H1 (cell line): ENCODE results near the gene ZBTB46. TPM values are rescaled to one million over a fixed set of nuclear protein-coding genes. Genes with fewer than 3 reads are reported as not detected.

Experiments
- CTCF ChIA-PET: fragments of 300-600 bp; sonication (Branson Sonifier 250); formaldehyde crosslinking; loops from one replicate; lab custom pipeline; 2021; ENCODE audit not compliant: partially characterized antibody; lab: Charles Lee
- POLR2A ChIA-PET: fragments of 300-600 bp; sonication (Branson Sonifier 250); formaldehyde crosslinking; loops from one replicate; lab custom pipeline; 2021; ENCODE audit warnings: inconsistent platforms; ENCODE audit not compliant: partially characterized antibody; lab: Charles Lee
- DNase-seq, 2 experiments: peaks; one replicate each; pipeline versions ENCODE4 v3.0.0 to v3.0.0-alpha.2; 2010 to 2022; ENCODE audit warnings: low spot score in 2 of 2, low read depth in 1 of 2, mixed read lengths in 1 of 2
- FAIRE-seq: peaks from 2 replicates; lab custom pipeline; 2011; peaks lifted over from hg19 to GRCh38; lab: Jason Lieb, UNC
- H2AFZ ChIP-seq: 2 replicates; pipeline ENCODE4 v1.8.1; 2012; ENCODE audit warnings: low read length, inconsistent platforms
- H2AK5ac ChIP-seq: 2 replicates; pipeline ENCODE4 v1.6.1; 2013; ENCODE audit warnings: low read depth, low read length
- H2BK120ac ChIP-seq: replicated peaks from 2 replicates; pipeline ENCODE3; 2013; ENCODE audit warnings: low read depth, low read length, inconsistent platforms
- H2BK12ac ChIP-seq: 2 replicates; pipeline ENCODE4 v1.6.1; 2013; ENCODE audit warnings: low read depth, low read length
- H2BK15ac ChIP-seq: 2 replicates; pipeline ENCODE4 v1.6.1; 2013; ENCODE audit warnings: low read length
- H2BK20ac ChIP-seq: 2 replicates; pipeline ENCODE4 v1.6.1; 2013; ENCODE audit warnings: low read length
- H2BK5ac ChIP-seq: 2 replicates; pipeline ENCODE4 v1.6.1; 2013; ENCODE audit warnings: low read depth, low read length
- H3K14ac ChIP-seq: 2 replicates; pipeline ENCODE4 v1.6.1; 2013; ENCODE audit warnings: inconsistent platforms; ENCODE audit not compliant: insufficient read length
- H3K18ac ChIP-seq: 2 replicates; pipeline ENCODE4 v1.6.1; 2013; ENCODE audit warnings: low read length; ENCODE audit errors: extremely low read depth
- H3K23ac ChIP-seq: 2 replicates; pipeline ENCODE4 v1.6.1; 2013; ENCODE audit warnings: inconsistent platforms; ENCODE audit not compliant: insufficient read length
- H3K23me2 ChIP-seq: 2 replicates; pipeline ENCODE4 v1.6.1; 2013; ENCODE audit warnings: low read depth, low read length
- H3K27ac ChIP-seq: 2 replicates; pipeline ENCODE4 v1.6.1; 2011; ENCODE audit warnings: low read depth, low read length, inconsistent platforms
- H3K27me3 ChIP-seq, 4 experiments: replicated peaks in 1 of 4; 1 replicate in 1 of 4; 2 replicates in 3 of 4; pipeline versions ENCODE4 v1.6.1 to v1.8.1; 2011 to 2013; ENCODE audit warnings: low read length in 3 of 4, mild to moderate bottlenecking in 3 of 4, inconsistent platforms in 2 of 4, mixed read lengths in 2 of 4, moderate library complexity in 1 of 4; ENCODE audit not compliant: control insufficient read depth in 3 of 4, insufficient read depth in 3 of 4; ENCODE audit errors: extremely low read depth in 1 of 4
- H3K36me3 ChIP-seq, 4 experiments: 2 replicates each; pipeline versions ENCODE4 v1.6.1 to v1.8.1; 2011 to 2013; ENCODE audit warnings: mild to moderate bottlenecking in 4 of 4, low read length in 3 of 4, moderate library complexity in 2 of 4, control low read depth in 1 of 4, inconsistent platforms in 1 of 4; ENCODE audit not compliant: insufficient read depth in 4 of 4, control insufficient read depth in 2 of 4
- H3K4ac ChIP-seq: replicated peaks from 2 replicates; pipeline ENCODE3; 2013; ENCODE audit warnings: low read length, low read depth, mixed read lengths, inconsistent platforms; ENCODE audit not compliant: insufficient read length
- H3K4me1 ChIP-seq, 4 experiments: replicated peaks in 1 of 4; 1 replicate in 1 of 4; 2 replicates in 3 of 4; pipeline versions ENCODE4 v1.6.1 to v1.8.1; 2011 to 2013; ENCODE audit warnings: low read length in 3 of 4, inconsistent platforms in 2 of 4, mixed read lengths in 1 of 4; ENCODE audit not compliant: insufficient read depth in 4 of 4, control insufficient read depth in 3 of 4
- H3K4me2 ChIP-seq, 2 experiments: 2 replicates each; pipeline versions ENCODE4 v1.6.1 to v1.8.1; 2011 to 2013; ENCODE audit warnings: low read depth in 2 of 2, low read length in 2 of 2, control low read depth in 1 of 2, inconsistent platforms in 1 of 2, mild to moderate bottlenecking in 1 of 2; ENCODE audit not compliant: insufficient read depth in 1 of 2
- H3K4me3 ChIP-seq, 4 experiments: fragments of 200-600, 300-600 bp in 1 of 4; sonication (generic), shearing (Covaris generic), sonication (Bioruptor Twin) in 1 of 4; 2 replicates each; pipeline versions ENCODE4 v1.5.1 to v1.8.1; 2011 to 2016; ENCODE audit warnings: low read length in 4 of 4, low read depth in 3 of 4, control low read depth in 2 of 4, inconsistent platforms in 2 of 4, mild to moderate bottlenecking in 2 of 4, mixed read lengths in 1 of 4, moderate library complexity in 1 of 4; ENCODE audit not compliant: insufficient read depth in 2 of 4; ENCODE audit errors: extremely low read depth in 1 of 4
- H3K56ac ChIP-seq: replicated peaks from 2 replicates; pipeline ENCODE3; 2013; ENCODE audit warnings: low read depth, mild to moderate bottlenecking, mixed read lengths, low read length, inconsistent platforms; ENCODE audit not compliant: insufficient read length
- H3K79me1 ChIP-seq: 2 replicates; pipeline ENCODE4 v1.6.1; 2013; ENCODE audit warnings: low read depth, low read length, control low read depth
- H3K79me2 ChIP-seq, 2 experiments: 2 replicates each; pipeline versions ENCODE4 v1.6.1 to v1.8.1; 2012 to 2013; ENCODE audit warnings: low read length in 2 of 2, mild to moderate bottlenecking in 2 of 2, inconsistent platforms in 1 of 2; ENCODE audit not compliant: insufficient read depth in 2 of 2, control insufficient read depth in 1 of 2
- H3K9ac ChIP-seq, 4 experiments: replicated peaks in 1 of 4; 1 replicate in 1 of 4; 2 replicates in 3 of 4; pipeline versions ENCODE4 v1.6.1 to v1.8.1; 2011 to 2013; ENCODE audit warnings: low read depth in 3 of 4, low read length in 3 of 4, control low read depth in 2 of 4, mild to moderate bottlenecking in 2 of 4, moderate library complexity in 2 of 4, inconsistent platforms in 1 of 4; ENCODE audit errors: extremely low read depth in 1 of 4
- H3K9me3 ChIP-seq, 2 experiments: 2 replicates each; pipeline versions ENCODE4 v1.6.1 to v1.8.1; 2012 to 2013; ENCODE audit warnings: mild to moderate bottlenecking in 2 of 2, moderate library complexity in 2 of 2, control low read depth in 1 of 2, inconsistent platforms in 1 of 2, low read depth in 1 of 2, low read length in 1 of 2, mixed read lengths in 1 of 2; ENCODE audit not compliant: insufficient read depth in 2 of 2
- H4K20me1 ChIP-seq, 2 experiments: replicated peaks in 1 of 2; 2 replicates each; pipeline versions ENCODE3 to v1.8.1; 2011 to 2013; ENCODE audit warnings: inconsistent platforms in 2 of 2, low read length in 2 of 2, mild to moderate bottlenecking in 1 of 2; ENCODE audit not compliant: insufficient read depth in 2 of 2, control insufficient read depth in 1 of 2
- H4K5ac ChIP-seq: 2 replicates; pipeline ENCODE4 v1.6.1; 2013; ENCODE audit warnings: low read length, low read depth, mixed read lengths, inconsistent platforms; ENCODE audit not compliant: insufficient read length
- H4K8ac ChIP-seq: 2 replicates; pipeline ENCODE4 v1.8.0; 2013; ENCODE audit warnings: mild to moderate bottlenecking, moderate library complexity, low read length, inconsistent platforms; ENCODE audit not compliant: insufficient read depth; ENCODE audit errors: extremely low read depth
- H4K91ac ChIP-seq: replicated peaks from 2 replicates; pipeline ENCODE3; 2013; ENCODE audit warnings: low read length, mixed read lengths, inconsistent platforms; ENCODE audit not compliant: insufficient read length
- SP4 ChIP-seq: IDR thresholded peaks from 2 replicates; pipeline ENCODE4 v1.6.1; 2012; ENCODE audit warnings: low read length, inconsistent platforms
- WGBS, 2 experiments: shearing (Covaris generic) in 1 of 2; methylation state at CpG; one replicate each; pipeline versions ENCODE4 v1.1.6 to v1.1.7; 2013 to 2015; ENCODE audit warnings: low lambda C conversion rate in 2 of 2, mixed read lengths in 2 of 2, inconsistent platforms in 1 of 2, low coverage in 1 of 2, missing lambda C conversion rate in 1 of 2; ENCODE audit not compliant: insufficient replicate concordance in 2 of 2, insufficient coverage in 1 of 2, insufficient read length in 1 of 2; ENCODE audit errors: extremely low coverage in 1 of 2, missing lambda C conversion rate in 1 of 2; 5-methylcytosine and 5-hydroxymethylcytosine counted together
- polyA plus RNA-seq, 7 experiments: library from polyadenylated mRNA; depleted of rRNA in 3 of 7; stranded (reverse) in 5 of 7; unstranded in 2 of 7; fragments of >200 nt in 5 of 7; fragments of 200-250 nt in 2 of 7; gene quantifications; 1 replicate in 5 of 7; 2 replicates in 1 of 7; 4 replicates in 1 of 7; pipeline versions ENCODE4 v1.2.1 to v1.2.3, GENCODE V29; 2011 to 2013; ENCODE audit warnings: missing spikeins in 2 of 7, mixed read lengths in 2 of 7
- total RNA-seq: library from RNA; stranded (reverse); fragmentation: NEBNext Ultra II Directional; extraction: Animal tissue kit (Norgen Biotek cat#: 25700); gene quantifications from 2 replicates; pipeline ENCODE4 v1.2.1, GENCODE V29; 2021

The ZBTB46 gene
- total and polyA plus RNA-seq, 2 of the 8 experiments (the other 6 are each of a cell fraction or from before 2014, with no cell fraction given), result 6.4 to 22.4 TPM

DNA sequence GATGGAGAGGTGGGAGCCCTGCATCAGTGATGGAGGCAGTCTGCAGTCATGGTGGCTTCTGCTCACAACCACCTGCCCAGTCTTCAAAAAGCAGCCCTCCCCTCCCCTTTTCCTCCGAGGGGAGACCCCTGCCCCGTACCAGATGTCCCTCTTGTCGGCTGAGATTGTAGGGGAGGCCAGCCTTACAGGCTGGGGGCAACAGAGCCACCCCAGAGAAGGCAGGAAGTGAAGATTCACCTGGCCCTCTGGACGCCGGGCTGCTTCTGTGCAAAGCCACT lies 130.1 kb downstream of the ZBTB46 start:
- Histone ChIP-seq H3K9ac (no peak overlapping the region), H3K23me2 (peaks cover 5% of the 10 kb centered on the region; the same call in 1 of the 2 replicates), H2BK20ac (no peak overlapping the region), H2BK5ac (no peak overlapping the region), H2AK5ac (no peak overlapping the region), H4K91ac (no peak overlapping the region), H3K9me3 (no peaks in the 10 kb centered on the region), H3K14ac (no peak overlapping the region), H3K4ac (no peak overlapping the region), H2AFZ (no peak overlapping the region)
- 78% methylated on average over 4 of the region's 5 CpGs; no CpG with 5 or more reads in 1 of the 2 experiments for WGBS, 2 experiments
- CTCF ChIA-PET, result no interaction called here
- FAIRE-seq, result no peak
- no peak for TF ChIP-seq SP4
- TF ChIP-seq, all 59 proteins: peak for 0
- peaks cover 2 to 15% of the 10 kb centered on the region in 2 experiments for H4K20me1 ChIP-seq
- POLR2A ChIA-PET, result interaction anchor here (1.3 to 4.1 kb wide), 5 partner anchors 10 to 43 kb away, joined by 3 to 18 read pairs (median 15); partner anchors contain the start of genes RTEL1 and SLC2A4RG
- H3K36me3 ChIP-seq, result peaks cover 3 to 16% (median 8%) of the 10 kb centered on the region in 4 experiments; a peak in 5 of 8 replicates
- H3K4me2 ChIP-seq, result no peak overlapping the region
- no peaks in the 10 kb centered on the region for H3K27me3 ChIP-seq
- H3K79me1 ChIP-seq, result 0 out of 2 replicates have a peak, but pooled peaks cover 3% of the 10 kb centered on the region
- no peak overlapping the region for H3K4me3 ChIP-seq
- no peak overlapping the region for H3K56ac ChIP-seq
- peaks cover 0 to 12% (median 6%) of the 10 kb centered on the region in 4 experiments; a peak in 4 of 7 replicates for H3K4me1 ChIP-seq
- H2BK12ac ChIP-seq, result no peak overlapping the region
- no peak overlapping the region for H2BK120ac ChIP-seq
- H4K8ac ChIP-seq, result no peak overlapping the region
- no peak overlapping the region for H3K18ac ChIP-seq
- no peak overlapping the region for H4K5ac ChIP-seq
- no peak overlapping the region for H3K27ac ChIP-seq
- no peak for DNase-seq
- 0 out of 4 replicates have a peak, but pooled peaks cover 0 to under 1% of the 10 kb centered on the region in 2 experiments for H3K79me2 ChIP-seq
- H3K23ac ChIP-seq, result no peak overlapping the region
- no peak overlapping the region for H2BK15ac ChIP-seq
